Right lobe of liver (tissue), 4 donors: ENCODE data around the gene KDM4B.

Experiments used
- POLR2A ChIP-seq: fragments of 450-650 bp; IDR thresholded peaks from one replicate; pipeline ENCODE4 v1.6.1; 2017; ENCODE audit warnings: antibody characterized with exemption, mild to moderate bottlenecking
- TF ChIP-seq, protein P1 (sequence below), 4 donors: fragments of 200-600 bp in 3 of 4; fragments of 450-650 bp in 1 of 4; IDR thresholded peaks; one replicate each; pipeline versions ENCODE4 v1.5.1 to v1.8.0; 2016 to 2022; ENCODE audit warnings: antibody characterized with exemption in 4 of 4, mild to moderate bottlenecking in 2 of 4
- donor health status: DM: no; HTN: no; CAD: no.
- donor health status: DM: no; HTN: no; CAD: no.
- donor health status: DM: no; HTN: yes; CAD: no.

DNA sequence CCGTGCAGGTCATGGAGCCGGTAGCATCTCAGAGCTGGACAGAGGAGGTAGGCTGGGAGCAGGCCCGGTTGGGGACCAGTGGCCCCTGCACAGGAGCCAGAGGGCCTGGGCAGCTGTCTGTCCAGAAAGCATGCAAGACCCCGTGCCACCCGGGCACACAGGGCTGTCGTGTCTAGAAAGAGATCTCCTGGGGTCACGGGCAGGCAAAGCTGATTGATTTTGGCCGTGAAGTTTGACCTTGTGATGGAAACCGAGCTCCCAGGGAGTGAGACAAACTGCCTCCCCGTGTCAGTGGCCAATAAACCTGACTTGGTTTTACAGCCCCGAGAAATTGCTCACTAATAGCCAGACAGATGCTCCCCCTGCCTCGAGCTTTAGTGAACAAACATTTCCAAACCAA, 98.8 kb downstream of the KDM4B start:
- TF ChIP-seq, protein P1, sequence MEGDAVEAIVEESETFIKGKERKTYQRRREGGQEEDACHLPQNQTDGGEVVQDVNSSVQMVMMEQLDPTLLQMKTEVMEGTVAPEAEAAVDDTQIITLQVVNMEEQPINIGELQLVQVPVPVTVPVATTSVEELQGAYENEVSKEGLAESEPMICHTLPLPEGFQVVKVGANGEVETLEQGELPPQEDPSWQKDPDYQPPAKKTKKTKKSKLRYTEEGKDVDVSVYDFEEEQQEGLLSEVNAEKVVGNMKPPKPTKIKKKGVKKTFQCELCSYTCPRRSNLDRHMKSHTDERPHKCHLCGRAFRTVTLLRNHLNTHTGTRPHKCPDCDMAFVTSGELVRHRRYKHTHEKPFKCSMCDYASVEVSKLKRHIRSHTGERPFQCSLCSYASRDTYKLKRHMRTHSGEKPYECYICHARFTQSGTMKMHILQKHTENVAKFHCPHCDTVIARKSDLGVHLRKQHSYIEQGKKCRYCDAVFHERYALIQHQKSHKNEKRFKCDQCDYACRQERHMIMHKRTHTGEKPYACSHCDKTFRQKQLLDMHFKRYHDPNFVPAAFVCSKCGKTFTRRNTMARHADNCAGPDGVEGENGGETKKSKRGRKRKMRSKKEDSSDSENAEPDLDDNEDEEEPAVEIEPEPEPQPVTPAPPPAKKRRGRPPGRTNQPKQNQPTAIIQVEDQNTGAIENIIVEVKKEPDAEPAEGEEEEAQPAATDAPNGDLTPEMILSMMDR (IDR thresholded peaks at IDR 0.05) = no peak
- TF ChIP-seq POLR2A = no peak
